K562 (cell line): ENCODE measurements around the gene BEST1. TPM values are rescaled to one million over a fixed set of nuclear protein-coding genes. Genes with fewer than 3 reads are reported as not detected.

ENCODE experiments used
- ATAC-seq: fragments of 200-7000 bp; cut with Tn5 transposase; 3 replicates; pipeline ENCODE4 v1.9.1; 2020; ENCODE audit warnings: moderate library complexity
- BruUV-seq: library from RNA; stranded (reverse); fragments of 400-500 nt; replicated peaks from 2 replicates; lab custom pipeline; 2021; lab: Mats Ljungman, UMichigan
- CTCF ChIA-PET: fragments of 300-600 bp; formaldehyde crosslinking; extraction: SDS; loops from one replicate; lab custom pipeline; 2021; ENCODE audit warnings: low intra/inter-chr PET ratio; lab: Yijun Ruan, JAX
- POLR2A ChIA-PET: fragments of 300-600, 350-650 bp; sonication (Branson Sonifier 250); formaldehyde crosslinking; extraction: SDS; loops from one replicate; lab custom pipeline; 2021; ENCODE audit warnings: antibody characterized with exemption, inconsistent platforms; lab: Yijun Ruan, JAX
- DNase-seq, 4 experiments: peaks; one replicate each; pipeline versions ENCODE4 v3.0.0 to v3.0.0-alpha.2; 2011 to 2018; ENCODE audit warnings: low spot score in 3 of 4, mixed read lengths in 3 of 4; ENCODE audit errors: extremely low read depth in 1 of 4
- FAIRE-seq: peaks from 2 replicates; lab custom pipeline; 2011; peaks lifted over from hg19 to GRCh38; lab: Jason Lieb, UNC
- H2AFZ ChIP-seq: 2 replicates; pipeline ENCODE4 v1.6.0; 2011; ENCODE audit warnings: low read depth, low read length, control low read depth, inconsistent platforms
- H3K27ac ChIP-seq: fragments of 200-600 bp; 3 replicates; pipeline ENCODE4 v1.8.0; 2011; ENCODE audit warnings: low read depth, mild to moderate bottlenecking, control low read depth, inconsistent platforms, low read length, moderate library complexity, mixed read lengths; ENCODE audit errors: extremely low read depth
- H3K27me3 ChIP-seq, 2 experiments: fragments of 300-600 bp in 1 of 2; 2 replicates in 1 of 2; 3 replicates in 1 of 2; pipeline versions ENCODE4 v1.6.0 to v1.8.0; 2011; ENCODE audit warnings: inconsistent platforms in 2 of 2, low read length in 2 of 2, mild to moderate bottlenecking in 1 of 2, mixed read lengths in 1 of 2, moderate library complexity in 1 of 2; ENCODE audit not compliant: control insufficient read depth in 2 of 2, insufficient read depth in 2 of 2
- H3K36me3 ChIP-seq: fragments of 300-600 bp; 3 replicates; pipeline ENCODE4 v1.8.0; 2011; ENCODE audit warnings: mild to moderate bottlenecking, low read length, inconsistent platforms; ENCODE audit not compliant: control insufficient read depth, insufficient read depth
- H3K4me1 ChIP-seq, 2 experiments: fragments of 200-600 bp in 1 of 2; replicated peaks in 1 of 2; 2 replicates in 1 of 2; 3 replicates in 1 of 2; pipeline versions ENCODE4 v1.5.1 to v1.8.0; 2011; ENCODE audit warnings: inconsistent platforms in 2 of 2, low read length in 2 of 2, mild to moderate bottlenecking in 1 of 2, mixed read lengths in 1 of 2, moderate library complexity in 1 of 2; ENCODE audit not compliant: control insufficient read depth in 2 of 2, insufficient read depth in 2 of 2
- H3K4me2 ChIP-seq: 2 replicates; pipeline ENCODE4 v1.6.1; 2011; ENCODE audit warnings: low read length, control low read depth, inconsistent platforms, mixed read lengths; ENCODE audit not compliant: insufficient read depth
- H3K4me3 ChIP-seq: fragments of 200-600 bp; sonication (generic), shearing (Covaris generic); 2 replicates; pipeline ENCODE4 v1.5.1; 2016; ENCODE audit warnings: control low read depth, inconsistent platforms
- H3K79me2 ChIP-seq: fragments of 200-600 bp; 3 replicates; pipeline ENCODE4 v1.8.0; 2011; ENCODE audit warnings: low read length, inconsistent platforms; ENCODE audit not compliant: control insufficient read depth, insufficient read depth
- H3K9ac ChIP-seq, 2 experiments: 2 replicates each; pipeline versions ENCODE4 v1.6.0 to v1.6.1; 2011; ENCODE audit warnings: low read depth in 2 of 2, low read length in 2 of 2, control low read depth in 1 of 2, inconsistent platforms in 1 of 2, mild to moderate bottlenecking in 1 of 2, mixed read lengths in 1 of 2; ENCODE audit not compliant: insufficient read depth in 1 of 2
- H3K9me1 ChIP-seq: one replicate; pipeline ENCODE4 v1.6.0; 2011; ENCODE audit warnings: inconsistent platforms, mild to moderate bottlenecking, low read length, moderate library complexity; ENCODE audit not compliant: control insufficient read depth, insufficient read depth
- H3K9me3 ChIP-seq: replicated peaks from 2 replicates; pipeline ENCODE4 v1.5.1; 2011; ENCODE audit warnings: low read depth, low read length, inconsistent platforms; ENCODE audit not compliant: control insufficient read depth, insufficient read depth
- H4K20me1 ChIP-seq: replicated peaks from 2 replicates; pipeline ENCODE4 v1.6.1; 2011; ENCODE audit warnings: low read length, inconsistent platforms, mixed read lengths; ENCODE audit not compliant: control insufficient read depth, insufficient read depth
- CTCFL ChIP-seq: IDR thresholded peaks from 2 replicates; pipeline ENCODE4 v1.6.1; 2011; ENCODE audit warnings: borderline replicate concordance, low read depth, mild to moderate bottlenecking, moderate library complexity, low read length; ENCODE audit not compliant: insufficient read depth, poor library complexity, severe bottlenecking
- DMBX1 ChIP-seq: fragments of 250-450 bp; sonication (Bioruptor Pico); IDR thresholded peaks from 2 replicates; pipeline ENCODE4 v1.8.0; 2022; ENCODE audit warnings: inconsistent platforms, mild to moderate bottlenecking, moderate library complexity, borderline replicate concordance
- MEF2D ChIP-seq: conservative IDR thresholded peaks from 2 replicates; pipeline ENCODE4 v1.6.1; 2016; ENCODE audit warnings: low read depth, missing genetic modification characterization, missing compliant biosample characterization
- XRCC5 ChIP-seq: fragments of 200-400 bp; formaldehyde crosslinking; IDR thresholded peaks from 2 replicates; pipeline ENCODE4 v1.6.1; 2017; ENCODE audit warnings: low read depth, mild to moderate bottlenecking, low read length
- ZFP36 ChIP-seq: fragments of 150-350 bp; IDR thresholded peaks from 2 replicates; pipeline ENCODE4 v1.6.1; 2018; ENCODE audit warnings: low read length, low read depth; ENCODE audit not compliant: partially characterized antibody
- WGBS: fragments of 100-300 bp; shearing (Covaris generic); methylation state at CpG from one replicate; pipeline ENCODE4 v1.1.6; 2016; ENCODE audit warnings: low coverage, mixed read lengths; ENCODE audit not compliant: insufficient coverage; ENCODE audit errors: missing lambda C conversion rate; 5-methylcytosine and 5-hydroxymethylcytosine counted together
- in situ Hi-C: fragments of 300-500 bp; cut with MboI; formaldehyde crosslinking; loops from 4 replicates; pipeline ENCODE4 v1.15.0; 2018; ENCODE audit warnings: inconsistent platforms, mixed read lengths
- intact Hi-C: fragments of 100-400 bp; cut with micrococcal nuclease; formaldehyde crosslinking; loops from 2 replicates; pipeline ENCODE4 v1.14.2; 2022
- polyA plus RNA-seq, 8 experiments: library from polyadenylated mRNA; depleted of rRNA in 4 of 8; stranded (reverse) in 5 of 8; unstranded in 3 of 8; fragments of >200 nt; fragmentation: Nextera tagmentation in 2 of 8; fragmentation: Illumina TruSeq in 1 of 8; extraction: Ambion mirVana in 2 of 8; extraction: Trizol in 1 of 8; gene quantifications; 2 replicates each; pipeline versions ENCODE4 v1.2.1 to v1.2.3, GENCODE V29; 2011 to 2014; ENCODE audit warnings: inconsistent platforms in 1 of 8, missing spikeins in 1 of 8
- total RNA-seq, 7 experiments: library from RNA; depleted of rRNA in 6 of 7; stranded (reverse); fragments of >200 nt in 6 of 7; fragmentation: Illumina TruSeq in 2 of 7; extraction: Trizol in 2 of 7; gene quantifications; 2 replicates each; pipeline versions ENCODE4 v1.2.1 to v1.2.3, GENCODE V29; 2011 to 2021; ENCODE audit warnings: low replicate concordance in 1 of 7
- TF ChIP-seq, protein P1 (sequence below): fragments of 450-650 bp; conservative IDR thresholded peaks from 2 replicates; pipeline ENCODE4 v1.6.1; 2016; ENCODE audit warnings: missing genetic modification characterization, low read depth, mild to moderate bottlenecking, missing compliant biosample characterization, moderate library complexity

BEST1 gene
- total and polyA plus RNA-seq, 9 of the 15 experiments (the other 6 are each of a cell fraction or from before 2014, with no cell fraction given): 0.07 to 1.3 (median 0.40) TPM

DNA sequence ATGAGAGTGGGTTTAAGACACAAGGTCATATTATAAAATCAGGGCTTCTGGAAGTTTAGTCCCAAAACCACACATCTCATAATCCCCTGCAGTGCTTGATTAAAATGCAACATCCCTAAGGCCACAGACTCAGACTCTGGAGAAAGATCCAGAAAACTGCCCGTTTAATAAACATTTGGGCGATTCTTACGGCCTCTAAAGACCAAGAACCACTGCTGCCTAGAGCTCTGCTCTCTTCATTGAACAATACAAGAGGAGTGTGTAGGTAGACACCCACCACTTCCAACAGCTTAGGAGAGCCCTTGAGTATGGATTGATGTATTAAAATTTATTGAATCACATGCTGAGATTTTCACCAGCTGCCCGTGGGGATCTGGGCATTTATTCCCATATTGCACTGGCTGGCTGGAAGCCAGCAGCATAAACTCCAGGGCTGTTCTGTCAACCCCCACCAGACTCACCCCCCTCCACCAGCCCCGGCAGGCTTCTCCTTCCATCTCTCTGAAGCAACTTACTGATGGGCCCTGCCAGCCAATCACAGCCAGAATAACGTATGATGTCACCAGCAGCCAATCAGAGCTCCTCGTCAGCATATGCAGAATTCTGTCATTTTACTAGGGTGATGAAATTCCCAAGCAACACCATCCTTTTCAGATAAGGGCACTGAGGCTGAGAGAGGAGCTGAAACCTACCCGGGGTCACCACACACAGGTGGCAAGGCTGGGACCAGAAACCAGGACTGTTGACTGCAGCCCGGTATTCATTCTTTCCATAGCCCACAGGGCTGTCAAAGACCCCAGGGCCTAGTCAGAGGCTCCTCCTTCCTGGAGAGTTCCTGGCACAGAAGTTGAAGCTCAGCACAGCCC is 749 bp upstream of the BEST1 start:
- peak overlapping the region; percentile 25; the same call in 1 of the 2 replicates for H3K4me3 ChIP-seq
- TSS peak; percentile 99 for BruUV-seq
- WGBS: 14% methylated on average over 9 of the region's 9 CpGs
- peaks cover 20 to 34% of the 10 kb centered on the region in 2 experiments; a peak in 4 of 5 replicates for H3K4me1 ChIP-seq
- H3K9me1 ChIP-seq: peaks cover 5% of the 10 kb centered on the region
- ATAC-seq (peak; percentile 91), FAIRE-seq (peak; percentile 94), DNase-seq (peak; percentile 90 to 95 (median 91))
- H3K4me2 ChIP-seq: peak overlapping the region; percentile 72
- in situ Hi-C loops (loop anchor here (5.0 kb wide), 2 partner anchors 52 to 152 kb away; no protein-coding TSS in a partner anchor), intact Hi-C loops (loop anchor here (1.0 to 2.0 kb wide), 4 partner anchors 17 to 159 kb away; partner anchors contain the start of gene FTH1)
- no peaks in the 10 kb centered on the region for H3K9me3 ChIP-seq
- H2AFZ ChIP-seq: 0 out of 2 replicates have a peak overlapping the region, but pooled peaks have one; percentile 6
- H4K20me1 ChIP-seq: no peaks in the 10 kb centered on the region
- H3K79me2 ChIP-seq: no peaks in the 10 kb centered on the region
- H3K27me3 ChIP-seq: no peaks in the 10 kb centered on the region
- H3K27ac ChIP-seq: peak overlapping the region; percentile 85
- H3K36me3 ChIP-seq: no peaks in the 10 kb centered on the region
- ChIA-PET POLR2A (interaction anchor here (0.6 to 14.1 kb wide), 28 partner anchors 9 to 174 kb away, joined by 3 to 327 read pairs (median 5); partner anchors contain the start of genes FEN1, FTH1, INCENP and TMEM258), CTCF (interaction anchor here (4.5 kb wide), 1 partner anchor 50 kb away, joined by 98 read pairs; no protein-coding TSS in a partner anchor)
- peak overlapping the region; percentile 60 to 82; a peak in 3 of 4 replicates for H3K9ac ChIP-seq
- 0 out of 2 replicates have a peak, but pooled peaks have one; percentile 36 for TF ChIP-seq MEF2D (tag)
- TF ChIP-seq DMBX1 (CRISPR knock-in tag): peak; percentile 95
- peak; percentile 13 for TF ChIP-seq ZFP36
- TF ChIP-seq, protein P1, sequence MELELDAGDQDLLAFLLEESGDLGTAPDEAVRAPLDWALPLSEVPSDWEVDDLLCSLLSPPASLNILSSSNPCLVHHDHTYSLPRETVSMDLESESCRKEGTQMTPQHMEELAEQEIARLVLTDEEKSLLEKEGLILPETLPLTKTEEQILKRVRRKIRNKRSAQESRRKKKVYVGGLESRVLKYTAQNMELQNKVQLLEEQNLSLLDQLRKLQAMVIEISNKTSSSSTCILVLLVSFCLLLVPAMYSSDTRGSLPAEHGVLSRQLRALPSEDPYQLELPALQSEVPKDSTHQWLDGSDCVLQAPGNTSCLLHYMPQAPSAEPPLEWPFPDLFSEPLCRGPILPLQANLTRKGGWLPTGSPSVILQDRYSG: peak; percentile 85
- TF ChIP-seq CTCFL: no peak
- TF ChIP-seq XRCC5: no peak
